Astrocyte of the spinal cord (primary cell): ENCODE results near the gene YTHDC2.

Experiments used
- DNase-seq: peaks from one replicate; pipeline ENCODE4 v3.0.0; 2011; ENCODE audit warnings: low read depth, low spot score
- H3K4me3 ChIP-seq: 2 replicates; pipeline ENCODE4 v1.5.1; 2011; ENCODE audit warnings: low read depth, mild to moderate bottlenecking, low read length, moderate library complexity
- in situ Hi-C: cut with HindIII; loops from 2 replicates; pipeline ENCODE4 v1.10.0; 2017; ENCODE audit warnings: low sequenced_read_pairs
- TF ChIP-seq, protein P1 (sequence below): IDR thresholded peaks from 2 replicates; pipeline ENCODE4 v1.5.1; 2012; ENCODE audit warnings: low read depth, mild to moderate bottlenecking, low read length, inconsistent platforms

YTHDC2 gene

DNA sequence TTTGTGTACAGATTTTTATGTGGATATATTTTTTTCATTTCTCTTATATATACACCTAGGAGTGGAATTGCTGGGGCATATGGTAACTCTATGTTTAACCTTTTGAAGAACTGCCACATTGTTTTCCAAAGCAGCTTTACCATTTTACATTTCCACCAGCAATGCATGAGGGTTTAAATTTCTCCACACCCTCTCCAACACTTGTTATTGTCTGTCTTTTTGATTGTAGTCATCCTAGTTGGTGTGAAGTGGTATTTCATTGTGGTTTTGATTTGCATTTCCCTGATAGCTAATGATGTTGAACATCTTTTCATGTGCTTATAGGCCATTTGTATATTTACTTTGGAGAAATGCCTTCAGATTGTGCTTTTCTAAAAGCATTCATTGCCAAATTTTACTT, 39.1 kb downstream of the YTHDC2 start:
- H3K4me3 ChIP-seq = no peak overlapping the region
- TF ChIP-seq, protein P1, sequence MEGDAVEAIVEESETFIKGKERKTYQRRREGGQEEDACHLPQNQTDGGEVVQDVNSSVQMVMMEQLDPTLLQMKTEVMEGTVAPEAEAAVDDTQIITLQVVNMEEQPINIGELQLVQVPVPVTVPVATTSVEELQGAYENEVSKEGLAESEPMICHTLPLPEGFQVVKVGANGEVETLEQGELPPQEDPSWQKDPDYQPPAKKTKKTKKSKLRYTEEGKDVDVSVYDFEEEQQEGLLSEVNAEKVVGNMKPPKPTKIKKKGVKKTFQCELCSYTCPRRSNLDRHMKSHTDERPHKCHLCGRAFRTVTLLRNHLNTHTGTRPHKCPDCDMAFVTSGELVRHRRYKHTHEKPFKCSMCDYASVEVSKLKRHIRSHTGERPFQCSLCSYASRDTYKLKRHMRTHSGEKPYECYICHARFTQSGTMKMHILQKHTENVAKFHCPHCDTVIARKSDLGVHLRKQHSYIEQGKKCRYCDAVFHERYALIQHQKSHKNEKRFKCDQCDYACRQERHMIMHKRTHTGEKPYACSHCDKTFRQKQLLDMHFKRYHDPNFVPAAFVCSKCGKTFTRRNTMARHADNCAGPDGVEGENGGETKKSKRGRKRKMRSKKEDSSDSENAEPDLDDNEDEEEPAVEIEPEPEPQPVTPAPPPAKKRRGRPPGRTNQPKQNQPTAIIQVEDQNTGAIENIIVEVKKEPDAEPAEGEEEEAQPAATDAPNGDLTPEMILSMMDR = no peak
- in situ Hi-C loops = no loop called here

DNA sequence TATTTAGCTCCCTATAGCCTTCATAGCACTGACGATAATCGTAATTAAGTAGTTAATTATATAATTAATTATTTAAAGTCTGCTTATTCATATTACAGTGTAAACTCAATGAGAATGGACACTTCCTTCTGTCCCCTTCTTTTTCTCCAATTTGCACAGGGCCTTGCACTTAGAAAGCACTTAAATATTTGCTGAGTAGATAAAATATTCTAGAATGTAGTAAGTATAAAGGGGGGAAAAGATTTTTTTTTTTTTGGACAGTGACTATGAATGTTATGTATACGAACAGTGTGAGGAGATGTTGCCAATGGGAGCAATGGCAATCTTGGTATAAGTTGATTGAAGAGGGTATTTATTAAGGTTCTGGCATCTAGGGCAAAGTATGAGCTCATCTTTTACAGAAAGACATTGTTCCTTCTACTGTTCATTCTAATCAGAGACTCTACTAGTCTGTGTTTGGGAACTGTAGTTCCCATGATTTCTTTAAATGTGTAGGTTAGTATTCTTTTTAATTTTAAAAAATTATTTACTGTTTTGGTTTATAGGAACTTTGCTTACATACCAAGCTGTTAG, 49.4 kb downstream of the YTHDC2 start:
- in situ Hi-C loops = no loop called here
- TF ChIP-seq, protein P1 = no peak

More for the DNA sequence above, 39.1 kb downstream of the YTHDC2 start:
- DNase-seq = no peak

DNA sequence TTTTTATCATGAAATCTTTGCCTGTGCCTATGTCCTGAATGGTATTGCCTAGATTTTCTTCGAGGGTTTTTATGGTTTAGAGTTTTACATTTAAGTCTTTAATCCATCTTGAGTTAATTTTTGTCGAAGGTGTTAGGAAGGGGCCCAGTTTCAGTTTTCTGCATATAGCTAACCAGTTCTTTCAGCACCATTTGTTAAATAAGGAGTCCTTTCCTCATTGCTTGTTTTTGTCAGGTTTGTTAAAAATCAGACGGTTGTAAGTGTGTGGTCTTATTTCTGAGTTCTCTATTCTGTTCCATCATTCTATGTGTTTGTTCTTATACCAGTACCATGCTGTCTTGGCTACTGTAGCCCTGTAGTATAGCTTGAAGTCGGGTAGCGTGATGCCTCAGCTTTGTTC, 55.9 kb downstream of the YTHDC2 start:
- no peak for DNase-seq
- in situ Hi-C loops = no loop called here
- TF ChIP-seq, protein P1 = no peak

More for the DNA sequence above, 49.4 kb downstream of the YTHDC2 start:
- DNase-seq = no peak
- no peak overlapping the region for H3K4me3 ChIP-seq

DNA sequence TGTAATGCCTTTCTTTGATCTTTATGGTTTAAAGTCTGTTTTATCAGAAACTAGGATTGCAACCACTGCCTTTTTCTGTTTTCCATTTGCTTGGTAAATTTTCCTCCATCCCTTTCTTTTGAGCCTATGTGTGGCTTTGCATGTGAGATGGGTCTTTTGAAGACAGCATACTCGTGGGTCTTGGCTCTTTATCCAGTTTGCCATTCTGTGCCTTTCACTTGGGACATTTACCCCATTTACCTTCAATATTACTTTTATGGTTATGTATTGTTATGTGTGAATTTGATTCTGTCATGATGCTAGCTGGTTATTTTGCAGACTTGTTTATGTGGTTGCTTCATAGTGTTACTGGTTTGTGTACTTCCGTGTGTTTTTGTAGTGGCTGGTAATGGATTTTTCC, 59.2 kb downstream of the YTHDC2 start:
- in situ Hi-C loops = no loop called here
- H3K4me3 ChIP-seq = no peak overlapping the region
- no peak for DNase-seq
- TF ChIP-seq, protein P1 = no peak

More for the DNA sequence above, 55.9 kb downstream of the YTHDC2 start:
- no peak overlapping the region for H3K4me3 ChIP-seq

DNA sequence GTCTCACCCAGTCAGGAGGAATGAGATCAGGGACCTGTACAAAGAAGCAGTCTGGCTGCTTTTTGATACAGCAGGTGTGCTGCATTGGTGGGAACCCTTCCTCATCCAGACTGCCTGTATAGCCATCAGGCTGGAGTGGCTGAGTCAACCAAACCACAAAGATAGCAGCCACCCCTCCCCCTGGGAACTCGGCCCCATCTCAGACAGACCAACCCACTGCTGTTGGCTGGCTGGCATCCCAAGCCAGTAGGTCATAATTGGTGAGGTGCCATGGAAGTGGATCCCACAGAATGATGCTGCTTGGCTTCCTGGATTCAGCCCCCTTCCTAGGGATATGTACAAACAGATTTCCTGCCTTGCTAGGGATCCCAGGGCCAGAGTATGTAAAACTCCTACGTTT, 60.9 kb downstream of the YTHDC2 start:
- TF ChIP-seq, protein P1 = no peak
- no peak overlapping the region for H3K4me3 ChIP-seq
- DNase-seq = peak; percentile 94
- in situ Hi-C loops = no loop called here

DNA sequence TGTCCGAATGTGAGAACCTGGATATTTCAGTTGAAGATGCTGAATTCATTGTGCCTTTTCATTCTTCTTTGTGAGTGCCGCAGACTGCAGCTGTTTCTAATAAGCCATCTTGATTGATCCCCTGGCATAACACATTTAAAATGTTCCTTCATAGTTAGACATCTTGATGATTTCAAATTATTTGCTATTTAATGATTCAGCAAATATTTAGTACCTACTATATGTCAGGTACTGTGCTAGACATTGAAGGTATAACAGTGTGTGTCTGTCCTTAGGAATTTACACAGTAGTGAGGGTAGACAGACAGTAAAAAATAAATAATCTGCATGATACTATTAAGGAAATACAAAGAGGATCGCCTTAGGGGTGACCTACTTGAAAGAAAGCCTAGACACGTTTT, 61.6 kb downstream of the YTHDC2 start:
- H3K4me3 ChIP-seq = no peak overlapping the region
- TF ChIP-seq, protein P1 = no peak
- DNase-seq = no peak
- in situ Hi-C loops = no loop called here
